Measurements from ENCODE around the gene SHROOM4.

The SHROOM4 gene

DNA sequence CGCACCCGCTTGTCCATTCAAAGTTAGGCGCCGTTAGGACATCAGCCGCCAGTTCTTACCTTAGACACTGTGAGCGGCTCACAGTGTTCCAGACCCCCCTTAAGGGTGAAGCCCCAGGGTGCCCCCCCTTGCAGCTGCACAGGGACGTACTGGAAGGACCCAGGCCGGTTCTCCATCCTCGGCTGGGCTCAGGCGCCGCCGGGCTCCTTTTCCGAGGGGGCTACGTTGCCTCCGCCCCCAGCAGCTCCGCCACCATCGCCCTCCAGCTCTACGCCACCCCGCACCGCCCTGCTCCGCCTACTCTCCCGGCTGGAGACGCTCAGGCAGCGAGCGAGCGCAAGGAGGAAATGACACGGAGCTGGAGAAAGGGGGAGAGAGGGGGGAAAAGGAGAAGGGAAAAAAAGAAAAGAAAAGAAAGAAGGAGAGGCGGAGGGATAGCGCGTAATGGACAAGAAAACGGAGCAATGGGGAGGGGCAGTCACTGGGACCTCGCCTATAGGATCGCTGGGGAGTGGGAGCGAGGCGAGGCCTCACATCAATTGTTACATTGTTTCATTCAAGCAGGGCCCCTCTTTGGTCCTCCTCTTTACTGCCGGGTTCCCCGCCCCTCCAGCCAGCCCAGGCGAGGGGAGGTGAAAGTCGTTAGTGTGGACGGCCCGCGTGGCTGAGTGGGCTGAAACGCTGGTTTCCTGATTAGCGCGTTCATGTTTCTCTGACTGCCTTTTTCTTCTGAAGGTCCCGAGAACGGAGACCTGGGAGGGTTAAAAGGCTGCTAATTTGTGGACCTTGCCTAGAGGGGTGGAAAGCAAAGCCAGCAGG, at the start of gene SHROOM4:
Gene SHROOM4, minus strand, starts transcription at position 352 of the 819 bp plus-strand sequence. Its CDS starts 176 bp downstream, at position 176.
- FAIRE-seq = no peak

DNA sequence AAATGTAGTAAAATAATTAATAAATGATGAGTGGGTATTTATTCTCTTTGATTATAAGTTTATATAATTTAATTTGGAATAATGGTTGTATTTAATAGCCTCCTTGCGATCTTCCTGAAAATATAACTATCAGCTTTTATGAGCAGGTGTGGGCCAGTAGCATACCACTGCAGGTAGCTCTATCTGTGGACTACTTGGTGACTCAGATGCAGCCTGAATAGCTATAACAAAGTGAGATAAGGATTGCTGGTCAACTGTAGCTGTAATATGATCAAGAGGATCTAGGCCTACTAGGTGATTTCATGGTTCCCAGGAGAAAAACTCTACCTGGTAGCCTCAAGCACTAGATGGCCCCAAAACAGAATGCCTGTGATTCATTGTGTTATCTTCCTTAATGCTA, 49.5 kb upstream of the SHROOM4 start:
- FAIRE-seq = no peak

GRCh38 chrX:50860518-50860917, 46.5 kb upstream of the SHROOM4 start:
- FAIRE-seq = no peak

DNA sequence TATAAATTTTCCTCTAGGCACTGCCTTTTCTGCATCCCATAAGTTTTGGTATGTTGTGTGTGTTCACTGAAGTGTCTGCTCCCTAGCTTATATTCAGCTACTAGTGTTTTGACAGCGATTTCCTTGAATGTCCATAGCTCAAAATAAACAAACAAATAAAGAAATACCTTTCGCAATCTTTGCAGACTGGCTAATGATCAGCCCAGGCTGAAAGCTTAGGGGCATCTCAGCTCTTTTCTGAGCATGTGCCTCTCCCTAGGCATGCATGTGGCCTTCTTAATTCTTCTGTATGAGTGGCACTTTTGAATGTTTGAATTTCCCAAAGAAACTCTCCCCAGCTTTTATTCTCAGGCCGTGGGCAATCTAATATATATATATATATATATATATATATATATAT, 44.6 kb upstream of the SHROOM4 start:
- no peak for FAIRE-seq

- no peak for FAIRE-seq
Observed at GRCh38 chrX:50853399-50853798, 39.4 kb upstream of the SHROOM4 start.

DNA sequence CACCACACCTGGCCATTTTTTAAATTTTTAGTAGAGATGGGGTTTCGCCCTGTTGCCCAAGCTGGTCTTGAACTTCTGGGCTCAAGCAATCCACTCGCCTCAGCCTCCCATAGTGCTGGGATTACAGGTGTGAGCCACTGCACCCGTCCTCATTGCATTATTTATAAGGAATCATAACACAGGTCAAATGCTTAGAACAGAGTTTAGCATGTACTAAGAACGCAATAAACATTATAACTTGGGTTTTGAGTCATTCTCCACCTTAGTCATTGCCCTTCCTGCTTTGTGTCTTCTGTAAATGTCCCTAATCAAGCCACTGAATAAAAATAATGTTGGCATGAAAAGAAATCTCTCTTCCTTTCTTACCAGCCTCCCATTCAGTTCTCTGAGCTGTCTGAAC, 38.5 kb upstream of the SHROOM4 start:
- FAIRE-seq = no peak

DNA sequence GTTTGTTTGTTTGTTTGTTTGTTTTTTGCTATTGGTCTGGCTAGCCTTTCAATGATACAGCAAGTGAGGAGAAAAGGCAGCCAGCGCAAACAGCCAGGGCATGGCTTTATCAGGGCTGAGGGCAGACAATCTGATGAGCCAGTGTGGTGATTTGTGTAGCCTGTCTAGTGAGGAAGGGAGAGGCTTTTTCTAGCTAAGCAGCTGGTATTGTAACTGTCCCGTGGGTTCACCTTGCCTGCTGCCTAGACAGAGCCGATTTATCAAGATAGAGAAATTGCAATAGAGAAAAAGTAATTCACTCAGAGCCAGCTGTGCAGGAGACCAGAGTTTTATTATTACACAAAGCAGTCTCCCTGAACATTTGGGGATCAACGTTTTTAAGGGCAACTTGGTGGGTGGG, 28.2 kb upstream of the SHROOM4 start:
- no peak for FAIRE-seq

GRCh38 chrX:50839730-50840129, 25.7 kb upstream of the SHROOM4 start:
- FAIRE-seq = no peak

DNA sequence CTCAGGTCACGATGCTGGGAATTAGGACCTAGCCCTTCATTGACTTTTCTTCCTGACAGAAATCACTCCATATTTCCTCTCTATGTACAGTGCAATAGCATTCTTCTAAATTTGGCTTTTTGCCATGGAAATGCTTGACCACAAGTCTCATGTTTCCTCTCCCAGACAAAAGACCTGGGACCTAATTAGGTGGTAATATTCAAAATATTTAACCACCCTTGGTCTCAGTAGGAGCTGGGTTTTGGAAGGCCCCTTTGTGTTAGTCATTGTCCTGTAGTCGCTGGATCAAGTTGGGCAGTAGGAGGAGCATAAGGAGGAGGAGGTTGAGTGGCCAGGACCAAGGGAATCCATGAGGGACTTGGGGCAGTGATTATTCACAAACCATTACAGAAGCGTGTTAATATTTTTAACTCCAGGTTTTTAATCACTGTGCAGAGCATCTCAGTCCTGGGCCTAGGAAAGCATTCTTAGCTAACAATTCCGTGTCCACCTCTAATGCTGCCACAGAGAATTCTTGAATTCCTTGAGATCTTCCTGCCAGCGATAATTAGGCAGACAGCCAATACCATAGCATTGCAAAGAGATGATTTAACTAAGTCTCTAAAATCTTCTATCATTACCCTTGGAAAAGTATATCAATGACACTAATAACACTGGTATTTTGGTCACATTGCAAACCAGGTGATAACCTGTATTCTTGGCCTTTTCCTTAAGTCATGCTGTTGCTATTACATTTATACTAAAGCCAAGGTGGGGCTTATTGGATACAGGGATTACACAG, 25.0 kb upstream of the SHROOM4 start:
- no peak for FAIRE-seq

DNA sequence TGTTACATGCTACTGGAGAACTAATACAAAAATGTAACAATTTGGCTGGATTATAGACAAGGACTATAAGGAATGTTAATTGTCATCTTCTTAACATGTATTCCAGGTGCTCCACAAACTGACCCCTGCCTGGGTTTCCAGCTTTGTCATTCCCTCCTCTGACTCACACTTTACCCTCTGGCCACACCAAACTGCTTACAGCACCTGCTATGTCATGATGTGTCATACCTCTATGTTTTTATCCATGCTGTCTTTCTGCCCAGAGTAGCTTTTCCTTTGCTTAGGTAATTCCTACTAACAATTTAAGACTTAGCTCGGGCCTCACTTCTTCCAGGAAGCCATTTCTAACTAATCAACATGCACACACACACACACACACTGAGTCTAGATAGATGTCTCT, 14.0 kb upstream of the SHROOM4 start:
- no peak for FAIRE-seq

DNA sequence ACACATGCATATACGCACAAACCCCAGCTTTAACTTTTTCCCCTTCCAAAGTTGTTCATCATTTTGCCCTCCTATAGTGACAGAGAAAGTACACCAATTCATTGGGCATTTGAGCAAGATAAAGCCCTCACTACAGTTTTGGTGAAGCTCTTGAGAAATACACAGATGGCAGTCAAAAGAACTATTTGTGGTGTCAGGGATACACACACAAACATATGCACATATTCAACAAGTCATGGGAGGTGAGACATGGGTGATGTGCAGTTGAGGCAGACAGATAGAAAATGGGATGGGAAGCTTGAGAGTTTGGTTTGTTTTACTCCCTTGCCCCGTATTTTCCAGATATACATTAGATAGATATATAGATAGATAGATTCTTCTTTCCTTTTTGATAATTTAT, 11.8 kb upstream of the SHROOM4 start:
- no peak for FAIRE-seq

GRCh38 chrX:50818986-50819385, 5.0 kb upstream of the SHROOM4 start:
- peak; percentile 60 for FAIRE-seq

DNA sequence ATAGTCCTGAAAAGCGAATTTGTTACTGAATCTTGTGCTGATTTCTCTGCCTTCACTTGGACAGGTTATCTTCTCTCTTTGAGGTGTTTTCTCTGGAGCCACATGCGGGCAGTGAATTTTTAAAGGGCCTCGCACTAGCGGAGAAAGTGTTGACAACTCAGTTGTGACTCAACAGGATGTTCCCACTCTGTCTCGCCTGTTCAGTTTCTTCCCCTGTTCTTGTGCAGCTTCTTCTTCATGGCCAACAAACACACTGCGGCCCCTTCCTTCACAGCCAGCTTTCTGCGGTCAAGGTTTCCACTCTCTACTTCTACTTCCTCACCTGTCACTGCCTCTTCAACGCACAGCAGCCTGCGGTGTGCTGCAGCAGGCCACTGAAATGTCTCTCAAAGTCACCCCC, 1.1 kb upstream of the SHROOM4 start:
- no peak for FAIRE-seq

- FAIRE-seq = no peak
Observed at GRCh38 chrX:50814701-50815100, 707 bp upstream of the SHROOM4 start.

- FAIRE-seq = no peak
Observed at GRCh38 chrX:50812995-50813842, 775 bp downstream of the SHROOM4 start.

GRCh38 chrX:50805276-50805675, 8.7 kb downstream of the SHROOM4 start:
- no peak for FAIRE-seq

DNA sequence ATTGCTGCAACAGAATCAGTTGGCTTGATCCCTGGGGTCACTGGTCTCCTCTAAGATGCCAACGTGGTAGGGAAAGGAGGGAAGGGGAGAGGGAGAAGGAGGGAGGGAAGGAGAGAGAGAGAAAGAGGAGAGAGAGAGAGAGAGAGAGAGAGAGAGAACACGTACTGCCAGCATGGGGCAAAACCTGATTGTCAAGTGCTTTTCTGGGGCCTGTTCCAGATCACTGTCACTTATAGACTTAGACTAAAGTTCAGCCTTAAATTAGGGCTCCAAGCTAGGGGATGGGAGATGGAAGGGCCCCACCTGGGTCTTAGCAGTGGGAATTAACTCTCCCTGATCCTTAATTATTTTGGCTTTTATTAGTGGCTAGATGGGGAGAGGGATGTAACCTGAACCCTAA, 12.9 kb downstream of the SHROOM4 start:
- FAIRE-seq = no peak

DNA sequence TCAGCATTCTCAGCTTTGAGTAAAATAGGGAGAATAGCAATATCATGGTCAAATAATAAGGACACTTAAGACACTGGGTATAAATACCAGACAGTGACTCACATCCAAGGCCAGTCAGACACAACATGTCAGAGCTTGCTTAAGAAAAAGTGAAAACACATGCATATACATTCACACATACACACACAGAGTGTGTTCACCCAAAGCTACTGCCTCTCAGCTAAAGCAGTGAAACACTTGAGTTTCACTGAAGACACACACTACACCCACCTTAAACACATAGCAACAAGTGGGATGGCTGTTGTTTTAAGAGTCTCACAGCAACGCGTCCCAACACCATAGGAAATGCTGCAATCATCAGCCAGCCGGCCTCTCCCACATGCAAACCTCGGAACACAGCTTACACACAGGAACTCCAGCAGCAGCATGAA, 14.4 kb downstream of the SHROOM4 start:
- FAIRE-seq = no peak

DNA sequence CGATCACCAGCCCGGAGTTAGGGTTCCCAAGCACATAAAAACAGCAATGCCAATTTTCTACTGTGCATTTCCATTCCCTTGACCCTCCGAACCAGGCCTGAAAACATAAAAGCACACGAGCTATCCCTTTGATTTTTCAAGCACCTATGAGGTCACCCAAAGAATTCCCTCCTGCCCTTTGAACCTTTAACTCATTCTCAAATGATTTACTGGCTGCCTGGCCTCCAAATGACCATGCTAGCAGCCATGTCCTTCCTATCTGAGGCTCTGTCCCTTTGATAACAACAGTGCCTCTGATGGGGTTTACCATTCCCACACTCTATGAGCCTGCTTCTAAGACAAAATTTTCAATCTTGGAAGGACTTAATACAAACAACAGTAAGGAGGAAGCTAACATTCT, 15.2 kb downstream of the SHROOM4 start:
- no peak for FAIRE-seq

GRCh38 chrX:50787099-50787498, 26.9 kb downstream of the SHROOM4 start:
- FAIRE-seq = no peak

- FAIRE-seq = no peak
Observed at GRCh38 chrX:50780144-50780543, 33.9 kb downstream of the SHROOM4 start.

DNA sequence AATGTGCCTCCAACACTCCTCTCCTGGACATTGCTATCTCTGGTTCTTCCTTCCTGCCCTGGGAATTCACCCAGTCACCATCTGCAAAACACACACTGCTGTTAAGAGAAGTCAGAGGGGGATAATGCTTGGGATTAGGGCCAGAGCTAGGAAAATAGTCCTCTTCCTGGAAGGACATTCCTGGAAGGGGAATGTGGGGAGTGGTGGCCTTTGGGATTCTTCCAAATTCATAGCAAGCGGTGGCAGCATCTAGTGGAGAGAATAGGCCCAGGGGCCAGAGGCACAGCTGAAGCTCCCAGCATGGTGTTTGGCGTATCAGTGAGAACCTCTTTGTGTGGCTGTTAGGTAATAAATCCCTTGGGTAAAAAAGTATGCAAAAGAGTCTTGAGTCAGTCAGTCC, 34.3 kb downstream of the SHROOM4 start:
- FAIRE-seq = no peak

GRCh38 chrX:50778272-50778671, 35.7 kb downstream of the SHROOM4 start:
- no peak for FAIRE-seq
